Neutrophil (primary cell): ENCODE measurements around the gene ARMC9.

ENCODE experiments used
- H3K27ac ChIP-seq: fragments of 200-600 bp; sonication (generic); 2 replicates; pipeline ENCODE4 v1.5.1; 2016; ENCODE audit warnings: mild to moderate bottlenecking, moderate library complexity
- H3K27me3 ChIP-seq: fragments of 200-600 bp; sonication (generic); 2 replicates; pipeline ENCODE4 v1.6.0; 2016; ENCODE audit warnings: mild to moderate bottlenecking
- H3K36me3 ChIP-seq: fragments of 200-600 bp; sonication (generic); 2 replicates; pipeline ENCODE4 v1.5.1; 2017
- H3K4me1 ChIP-seq, 2 experiments: fragments of 200-600 bp in 1 of 2; sonication (generic) in 1 of 2; 1 replicate in 1 of 2; 2 replicates in 1 of 2; pipeline versions ENCODE4 v1.5.1 to v1.6.1; 2013 to 2016; ENCODE audit warnings: low read depth in 1 of 2, low read length in 1 of 2, mild to moderate bottlenecking in 1 of 2, moderate library complexity in 1 of 2; ENCODE audit not compliant: control insufficient read depth in 1 of 2, insufficient read depth in 1 of 2
- H3K4me3 ChIP-seq, 2 experiments: fragments of 200-600 bp in 1 of 2; sonication (generic) in 1 of 2; 1 replicate in 1 of 2; 2 replicates in 1 of 2; pipeline ENCODE4 v1.5.1; 2013 to 2016; ENCODE audit warnings: low read depth in 1 of 2, low read length in 1 of 2, mild to moderate bottlenecking in 1 of 2, moderate library complexity in 1 of 2
- H3K9me3 ChIP-seq: fragments of 200-600 bp; sonication (generic); 2 replicates; pipeline ENCODE4 v1.5.1; 2016
- CTCF ChIP-seq: fragments of 200-600 bp; sonication (generic); IDR thresholded peaks from 2 replicates; pipeline ENCODE4 v1.5.1; 2016; ENCODE audit warnings: antibody characterized with exemption

The ARMC9 gene

DNA sequence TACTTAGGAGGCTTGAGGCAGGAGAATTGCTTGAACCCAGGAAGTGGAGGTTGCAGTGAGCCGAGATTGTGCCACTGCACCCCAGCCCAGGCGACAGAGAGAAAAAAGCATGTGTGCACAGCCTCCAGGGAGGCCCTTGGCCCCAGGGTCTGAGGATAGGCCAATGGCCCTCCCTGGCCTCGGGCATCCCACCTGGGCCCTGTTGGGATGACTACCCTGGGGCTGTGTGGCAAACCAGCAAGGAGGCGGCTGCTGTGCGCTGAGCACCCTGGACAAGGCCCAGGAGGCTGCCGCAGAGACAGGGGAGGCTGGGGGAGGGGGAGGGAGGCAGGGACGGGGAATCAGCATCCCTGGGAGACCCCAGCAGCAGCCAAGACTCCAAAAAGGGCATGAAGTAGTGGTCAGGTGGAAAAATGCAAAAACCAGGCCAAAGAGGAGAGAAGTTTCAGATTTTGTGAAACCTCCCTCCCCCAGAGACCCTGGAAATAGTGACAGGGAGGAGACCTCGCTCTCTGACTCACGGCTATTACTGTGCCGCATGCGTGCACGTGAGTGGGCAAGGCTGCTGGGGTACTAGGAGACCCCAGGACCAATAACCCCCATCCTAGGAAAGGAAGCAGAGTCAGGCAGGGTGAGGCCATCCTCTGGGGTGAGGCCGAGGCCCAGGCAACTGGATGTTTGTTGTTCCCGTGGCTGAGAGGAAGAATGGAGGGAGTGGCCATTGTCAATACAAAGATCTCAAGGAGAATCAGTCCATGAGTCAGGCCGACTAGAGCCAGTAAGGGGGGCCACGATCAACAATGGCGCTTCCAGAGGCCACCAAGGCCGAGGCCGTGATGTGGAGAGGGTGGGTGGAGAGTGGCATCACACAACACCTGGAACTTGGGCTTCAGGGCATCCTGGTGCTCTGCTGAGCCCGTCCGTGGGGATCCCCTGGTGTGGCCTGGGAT is 181.1 kb downstream of the ARMC9 start:
- Histone ChIP-seq H3K4me1 (no peaks in the 10 kb centered on the region), H3K4me3 (no peak overlapping the region), H3K36me3 (no peaks in the 10 kb centered on the region), H3K27me3 (no peaks in the 10 kb centered on the region), H3K9me3 (no peaks in the 10 kb centered on the region), H3K27ac (no peak overlapping the region)
- TF ChIP-seq CTCF: no peak

DNA sequence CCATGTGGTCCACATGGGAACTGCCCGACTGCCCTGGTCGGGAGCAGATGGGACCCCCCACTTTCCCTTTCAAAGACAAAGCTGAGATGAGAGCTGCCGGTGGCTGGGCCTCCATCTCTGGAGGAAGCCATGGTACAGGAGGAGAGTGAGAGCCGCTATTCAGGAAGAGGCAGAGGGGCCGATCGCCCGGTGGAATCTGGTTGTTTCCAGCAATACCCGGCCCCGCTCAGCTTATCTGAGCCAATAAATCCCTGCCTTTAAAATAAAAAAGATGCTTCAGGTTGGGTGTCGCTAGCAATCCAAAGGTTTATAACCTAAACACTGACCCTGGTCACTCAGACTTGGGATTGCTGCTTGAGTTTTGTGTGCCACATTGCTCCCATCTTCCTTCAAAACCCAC is 181.9 kb downstream of the ARMC9 start:
- no peak for TF ChIP-seq CTCF
- no peaks in the 10 kb centered on the region for H3K9me3 ChIP-seq

GRCh38 chr2:231380991-231381847 is 182.8 kb downstream of the ARMC9 start:
- H3K9me3 ChIP-seq: no peaks in the 10 kb centered on the region
- no peaks in the 10 kb centered on the region for H3K4me1 ChIP-seq
- no peak overlapping the region for H3K4me3 ChIP-seq
- no peak for TF ChIP-seq CTCF
- H3K27me3 ChIP-seq: no peaks in the 10 kb centered on the region
- H3K27ac ChIP-seq: no peak overlapping the region
- no peaks in the 10 kb centered on the region for H3K36me3 ChIP-seq

More for the DNA sequence above, 181.9 kb downstream of the ARMC9 start:
- no peak overlapping the region for H3K4me3 ChIP-seq
- no peak overlapping the region for H3K27ac ChIP-seq
- no peaks in the 10 kb centered on the region for H3K27me3 ChIP-seq
- H3K36me3 ChIP-seq: no peaks in the 10 kb centered on the region
- no peaks in the 10 kb centered on the region for H3K4me1 ChIP-seq

DNA sequence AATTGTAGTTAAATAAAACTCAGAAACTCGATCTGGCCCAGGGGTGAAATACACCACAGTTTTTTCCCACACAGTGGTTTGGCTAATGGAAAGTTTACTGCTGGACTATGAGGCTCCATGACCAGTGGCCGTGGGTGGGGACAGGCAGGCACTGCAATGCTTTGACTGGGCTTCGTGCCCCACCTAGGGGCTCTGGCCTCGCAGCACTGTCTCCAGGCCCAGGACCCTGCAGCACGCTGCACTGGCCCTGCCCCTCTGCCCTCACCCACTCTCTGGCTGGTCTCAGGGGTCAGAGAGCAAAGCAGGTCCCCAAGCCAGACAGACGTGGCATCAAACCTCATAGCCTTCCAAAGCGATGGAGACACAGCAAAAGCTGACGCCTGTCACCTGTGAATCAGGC is 183.7 kb downstream of the ARMC9 start:
- no peaks in the 10 kb centered on the region for H3K4me1 ChIP-seq
- H3K27me3 ChIP-seq: no peaks in the 10 kb centered on the region
- no peak for TF ChIP-seq CTCF
- H3K36me3 ChIP-seq: no peaks in the 10 kb centered on the region
- H3K27ac ChIP-seq: no peak overlapping the region
- H3K4me3 ChIP-seq: no peak overlapping the region
- H3K9me3 ChIP-seq: no peaks in the 10 kb centered on the region

DNA sequence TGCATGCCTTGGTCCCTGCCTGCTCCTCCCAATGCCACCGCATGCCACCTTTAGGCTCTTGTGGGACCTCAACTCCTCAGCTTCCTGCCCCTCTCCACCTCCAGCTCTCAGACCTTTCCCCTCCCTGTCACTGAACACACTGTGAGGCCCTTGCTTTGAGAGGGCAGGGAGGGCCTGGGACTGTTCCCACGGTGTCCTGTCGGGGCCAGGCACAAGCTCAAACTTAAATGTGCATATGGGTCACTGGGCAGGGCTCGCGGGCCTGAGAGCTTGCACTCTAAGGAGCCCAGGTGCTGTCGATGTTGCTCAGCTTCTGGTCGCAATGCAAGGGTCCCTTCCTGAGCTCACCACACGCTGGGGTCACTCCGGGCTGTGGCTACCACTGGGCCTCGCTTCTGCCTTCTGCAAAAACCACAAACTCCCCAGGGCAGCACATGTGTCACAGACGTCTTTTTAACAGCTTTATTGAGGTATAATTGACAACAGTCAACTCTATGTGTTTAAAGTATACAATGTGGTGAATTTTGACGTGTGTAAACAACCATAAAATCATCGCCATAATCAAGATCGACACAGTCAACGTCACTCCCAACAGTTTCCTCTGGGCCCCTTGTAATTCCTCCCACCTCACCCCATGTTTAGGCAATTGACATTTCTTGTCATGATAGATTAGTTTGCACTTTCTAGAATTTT is 185.1 kb downstream of the ARMC9 start:
- no peak for TF ChIP-seq CTCF
- H3K36me3 ChIP-seq: no peaks in the 10 kb centered on the region
- peaks cover 4 to 5% of the 10 kb centered on the region in 2 experiments for H3K4me1 ChIP-seq
- H3K27ac ChIP-seq: no peak overlapping the region
- H3K9me3 ChIP-seq: no peaks in the 10 kb centered on the region
- no peaks in the 10 kb centered on the region for H3K27me3 ChIP-seq
- H3K4me3 ChIP-seq: no peak overlapping the region
